ENCODE measurements around the gene ADH4.
"Not testable (repeated sequence)": the region's sequence is repeated elsewhere in the genome, so short reads cannot be mapped to it uniquely, and the experiment has no call there.

ADH4 gene

GRCh38 chr4:99134586-99134985 is 9.5 kb downstream of the ADH4 start:
- Mint-ChIP-seq H3K27ac (no peak overlapping the region), H3K4me3 (no peak overlapping the region), H3K36me3 (ENCODE audit: low read depth) (peaks cover 4% of the 10 kb centered on the region), H3K4me1 (no peaks in the 10 kb centered on the region), H3K9me3 (peaks cover 4% of the 10 kb centered on the region), H3K27me3 (ENCODE audit: low read depth, poor library complexity) (no peaks in the 10 kb centered on the region)
- DNase-seq = no peak
- TF ChIP-seq CTCF (IDR thresholded peaks at IDR 0.05) = no peak

DNA sequence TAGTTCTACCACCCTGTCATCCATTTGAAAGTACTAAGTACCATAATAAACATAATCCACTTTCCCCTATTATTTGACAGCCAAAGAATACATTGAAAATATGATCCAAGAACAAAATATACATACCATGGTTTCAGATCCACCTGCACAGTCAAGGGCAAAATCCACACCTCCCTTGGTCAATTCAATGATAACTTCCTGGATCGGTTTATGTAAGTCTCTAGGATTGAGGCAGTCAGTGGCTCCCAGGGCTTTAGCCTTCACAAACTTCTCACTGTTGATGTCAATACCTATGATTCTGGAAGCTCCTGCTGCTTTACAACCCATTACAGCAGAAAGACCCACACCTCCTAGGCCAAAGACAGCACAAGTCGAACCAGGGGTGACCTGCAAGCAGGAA is 12.7 kb downstream of the ADH4 start:
- Mint-ChIP-seq H3K4me3 (no peak overlapping the region), H3K27me3 (ENCODE audit: low read depth, poor library complexity) (no peaks in the 10 kb centered on the region), H3K27ac (no peak overlapping the region), H3K9me3 (peaks cover 10% of the 10 kb centered on the region), H3K4me1 (no peaks in the 10 kb centered on the region), H3K36me3 (ENCODE audit: low read depth) (peaks cover 7% of the 10 kb centered on the region)
- DNase-seq = no peak
- TF ChIP-seq CTCF (IDR thresholded peaks at IDR 0.05) = no peak

- peaks cover 10% of the 10 kb centered on the region for H3K9me3 Mint-ChIP-seq
- no peaks in the 10 kb centered on the region for H3K4me1 Mint-ChIP-seq
- no peak overlapping the region for H3K4me3 Mint-ChIP-seq
- H3K36me3 Mint-ChIP-seq (ENCODE audit: low read depth) = peaks cover 7% of the 10 kb centered on the region
- no peak for TF ChIP-seq CTCF (IDR thresholded peaks at IDR 0.05)
- H3K27ac Mint-ChIP-seq = no peak overlapping the region
- no peak for DNase-seq
- H3K27me3 Mint-ChIP-seq (ENCODE audit: low read depth, poor library complexity) = no peaks in the 10 kb centered on the region
These were observed 17.7 kb downstream of the ADH4 start for GRCh38 chr4:99126376-99126775.

DNA sequence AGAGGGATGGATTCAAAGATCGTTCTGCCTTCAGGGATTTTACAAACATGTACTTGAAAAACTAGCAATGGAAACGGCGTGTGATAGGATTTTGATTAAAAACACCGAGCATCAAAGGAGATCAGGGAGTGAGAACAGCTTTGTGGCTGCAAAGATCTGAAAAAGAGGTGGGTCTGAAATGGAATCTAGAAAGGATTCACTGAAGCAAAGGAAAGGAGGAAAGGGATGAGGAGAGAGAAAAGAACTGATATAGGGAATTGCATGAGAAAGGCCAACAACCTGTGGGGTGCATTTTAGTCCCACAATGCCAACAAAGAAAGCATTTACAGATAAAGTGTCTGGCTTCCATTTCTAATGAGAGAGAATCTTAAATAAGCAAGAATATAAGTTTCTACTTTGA is 23.1 kb downstream of the ADH4 start:
- no peak for DNase-seq
- Mint-ChIP-seq H3K36me3 (ENCODE audit: low read depth) (peaks cover 19% of the 10 kb centered on the region), H3K27ac (no peak overlapping the region), H3K4me1 (no peaks in the 10 kb centered on the region), H3K27me3 (ENCODE audit: low read depth, poor library complexity) (no peaks in the 10 kb centered on the region), H3K9me3 (peaks cover 22% of the 10 kb centered on the region), H3K4me3 (no peak overlapping the region)
- no peak for TF ChIP-seq CTCF (IDR thresholded peaks at IDR 0.05)

DNA sequence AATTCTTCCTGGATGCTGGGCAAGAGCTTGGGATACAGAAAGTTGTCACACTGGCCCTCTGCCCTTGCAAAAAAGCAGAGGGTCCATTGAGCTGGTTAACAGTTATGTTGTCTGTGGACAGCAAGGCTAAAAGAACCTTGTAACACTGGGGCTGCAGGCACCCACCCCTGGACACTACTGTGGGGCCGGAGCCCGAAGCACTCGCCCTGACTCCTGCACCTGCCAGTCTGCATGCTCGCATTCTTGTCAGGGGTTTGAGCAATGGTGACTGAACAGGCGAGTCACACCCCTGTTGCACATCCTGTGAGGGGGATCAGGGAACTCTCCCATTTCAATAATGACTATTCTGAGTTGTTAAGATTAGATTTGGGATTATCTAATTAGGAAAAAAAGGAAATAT is 23.6 kb downstream of the ADH4 start:
- Mint-ChIP-seq H3K27me3 (ENCODE audit: low read depth, poor library complexity) (no peaks in the 10 kb centered on the region), H3K27ac (no peak overlapping the region), H3K4me1 (no peaks in the 10 kb centered on the region), H3K9me3 (peaks cover 25% of the 10 kb centered on the region), H3K4me3 (no peak overlapping the region), H3K36me3 (ENCODE audit: low read depth) (peaks cover 19% of the 10 kb centered on the region)
- no peak for DNase-seq
- TF ChIP-seq CTCF (IDR thresholded peaks at IDR 0.05) = no peak

- Mint-ChIP-seq H3K27ac (no peak overlapping the region), H3K4me3 (no peak overlapping the region), H3K36me3 (ENCODE audit: low read depth) (peaks cover 25% of the 10 kb centered on the region), H3K27me3 (ENCODE audit: low read depth, poor library complexity) (no peaks in the 10 kb centered on the region), H3K9me3 (peaks cover 27% of the 10 kb centered on the region), H3K4me1 (no peaks in the 10 kb centered on the region)
- no peak for DNase-seq
- TF ChIP-seq CTCF (IDR thresholded peaks at IDR 0.05) = no peak
These were observed 26.0 kb downstream of the ADH4 start for GRCh38 chr4:99117876-99118693.

GRCh38 chr4:99117122-99117841 is 26.8 kb downstream of the ADH4 start:
- Mint-ChIP-seq H3K36me3 (ENCODE audit: low read depth) (peaks cover 25% of the 10 kb centered on the region), H3K27ac (peak overlapping the region; percentile 32), H3K9me3 (peaks cover 27% of the 10 kb centered on the region)
- not testable (repeated sequence) for H3K27me3 Mint-ChIP-seq (ENCODE audit: low read depth, poor library complexity); H3K4me1 Mint-ChIP-seq; DNase-seq; H3K4me3 Mint-ChIP-seq

DNA sequence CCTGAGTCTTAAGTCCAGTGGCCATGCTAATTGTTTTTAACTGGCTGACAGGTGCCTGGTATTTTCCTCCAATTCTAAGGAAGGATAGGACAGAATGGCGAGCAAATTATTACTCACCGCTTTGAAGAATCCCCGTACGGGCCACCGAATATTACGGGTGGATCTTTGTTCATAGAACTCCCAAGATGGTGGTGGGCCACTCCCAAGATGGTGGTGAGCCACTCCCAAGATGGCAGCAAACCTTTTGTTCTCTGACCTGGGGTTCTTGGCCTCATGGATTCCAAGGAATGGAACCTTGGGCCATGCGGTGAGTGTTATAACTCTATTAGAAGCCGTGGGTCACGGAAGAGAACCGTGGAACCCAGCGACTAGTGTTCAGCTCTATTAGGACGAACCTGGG is 34.8 kb downstream of the ADH4 start:
- H3K4me1 Mint-ChIP-seq; H3K9me3 Mint-ChIP-seq; H3K27ac Mint-ChIP-seq; H3K27me3 Mint-ChIP-seq (ENCODE audit: low read depth, poor library complexity); H3K4me3 Mint-ChIP-seq; DNase-seq: not testable (repeated sequence)
- H3K36me3 Mint-ChIP-seq (ENCODE audit: low read depth) = peaks cover 21% of the 10 kb centered on the region
